Measurements from ENCODE around the gene LDHD. TPM values are rescaled to one million over a fixed set of nuclear protein-coding genes. Genes with fewer than 3 reads are reported as not detected.

The LDHD gene
- total RNA-seq = 0.34 and 0.45 TPM in 2 replicates

DNA sequence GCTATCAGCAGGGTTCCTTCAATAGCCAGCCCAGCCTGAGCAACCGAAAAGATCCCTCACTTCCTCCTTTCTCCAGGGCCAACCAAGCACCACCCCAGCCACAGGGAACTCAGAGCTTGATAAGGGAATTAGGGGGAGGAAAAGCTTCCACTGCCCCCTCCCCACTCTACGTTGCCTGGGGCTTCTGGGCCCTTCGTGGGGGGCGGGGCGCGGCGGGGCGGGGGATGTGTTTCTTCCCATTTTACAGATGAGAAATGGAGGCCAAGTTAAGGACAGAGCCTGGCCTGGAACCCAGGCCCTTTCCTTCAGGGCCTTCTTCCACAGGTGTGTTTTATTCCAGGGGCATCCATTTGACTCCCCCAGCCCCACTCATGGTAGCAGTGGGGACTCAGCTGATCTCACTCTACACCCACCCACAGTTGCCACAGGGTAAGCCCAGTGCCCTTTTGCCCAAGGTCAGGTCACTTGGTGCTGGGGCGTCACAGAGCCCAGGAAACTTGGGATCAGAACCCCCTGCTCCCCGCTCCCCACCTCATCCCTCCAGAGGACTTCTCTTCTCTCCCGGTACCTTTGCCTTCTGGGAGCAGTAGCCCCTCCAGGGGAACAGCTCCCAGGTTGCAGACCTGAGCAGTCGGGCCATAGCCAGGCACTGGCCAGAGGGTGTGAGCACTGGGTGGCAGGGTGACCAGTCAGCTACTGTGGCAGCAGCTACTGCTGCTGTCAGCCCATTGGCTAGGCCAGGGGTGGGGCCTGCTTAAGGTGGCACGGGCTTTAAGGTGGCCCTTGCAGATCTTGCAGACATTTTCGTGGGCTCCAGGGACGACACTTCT lies at the start of gene LDHD:
LDHD (minus strand) TSS at position 700 of the 830 bp plus-strand sequence; CDS start at position 640, 60 bp downstream.

DNA sequence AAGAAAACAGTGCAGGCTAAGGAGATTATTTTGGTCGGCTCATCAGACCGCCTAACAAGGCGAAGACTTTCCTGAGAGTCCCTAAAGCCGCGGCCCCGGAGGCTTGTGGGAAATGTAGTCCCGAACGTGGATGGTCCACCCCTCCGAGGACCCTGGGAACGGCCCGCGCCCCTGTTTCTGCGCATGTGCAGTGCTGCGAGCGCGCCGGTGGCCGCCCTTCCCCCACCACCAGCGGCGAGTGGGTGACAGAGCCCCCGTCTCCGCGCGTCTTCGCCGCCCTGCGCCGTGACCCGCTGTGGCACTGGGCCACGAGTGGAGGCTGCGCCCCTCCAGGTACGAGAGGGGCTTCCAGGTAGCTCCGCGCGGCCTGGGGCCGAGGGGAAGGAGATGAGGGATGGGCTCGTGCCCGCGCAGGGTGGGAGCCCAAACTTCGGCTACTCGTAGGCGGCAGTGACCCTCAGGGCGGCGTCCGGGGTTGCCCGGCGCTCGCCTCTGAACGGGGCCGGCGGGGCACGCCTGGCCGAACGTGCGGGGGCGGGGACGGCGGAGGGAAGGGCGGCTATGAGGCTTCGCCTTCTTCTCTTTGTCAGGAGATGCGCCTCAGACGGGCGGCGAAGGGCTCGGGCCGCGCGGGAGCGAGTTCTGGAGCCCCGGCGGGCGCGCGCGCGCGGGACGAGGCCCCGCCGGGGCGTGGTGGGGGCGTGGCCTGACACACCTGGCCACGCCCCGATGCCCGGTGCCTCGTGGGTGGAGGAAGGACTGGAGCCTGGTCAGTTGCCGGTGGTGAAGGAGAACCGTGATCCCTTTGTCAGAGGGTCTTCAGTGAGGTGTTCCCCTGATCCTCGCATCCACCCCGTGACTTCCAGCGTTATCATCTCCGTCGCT lies 32.0 kb upstream of the LDHD start, which contains the start of gene ZFP1:
ZFP1 (plus strand) TSS at position 214 of the 885 bp plus-strand sequence. CDS start 4,428 bp downstream, outside the sequence.

Other genes with a start within 250 kb of the LDHD start
- gene WDR59, start 131.7 kb downstream of the LDHD start, total RNA-seq = 6.7 and 11.6 TPM in 2 replicates
- gene ZNRF1, start 117.8 kb downstream of the LDHD start, total RNA-seq = 23.6 and 26.6 TPM in 2 replicates
- 6.7 and 8.2 TPM in 2 replicates for gene ZFP1, start 31.7 kb upstream of the LDHD start, total RNA-seq
- not detected in 2 replicates for gene CTRB2, start 90.4 kb upstream of the LDHD start, total RNA-seq
- gene CTRB1, start 102.2 kb upstream of the LDHD start, total RNA-seq = not detected in 2 replicates
- 73.9 and 76.3 TPM in 2 replicates for gene BCAR1, start 134.8 kb upstream of the LDHD start, total RNA-seq

Data from bronchus fibroblast of lung (primary cell).